Putamen (tissue), 1 donor: Measurements from ENCODE around the gene A3GALT2.

Source experiments
- DNase-seq: peaks from one replicate; pipeline ENCODE4 v3.0.0-alpha.2; 2016; ENCODE audit warnings: low spot score

The A3GALT2 gene

DNA sequence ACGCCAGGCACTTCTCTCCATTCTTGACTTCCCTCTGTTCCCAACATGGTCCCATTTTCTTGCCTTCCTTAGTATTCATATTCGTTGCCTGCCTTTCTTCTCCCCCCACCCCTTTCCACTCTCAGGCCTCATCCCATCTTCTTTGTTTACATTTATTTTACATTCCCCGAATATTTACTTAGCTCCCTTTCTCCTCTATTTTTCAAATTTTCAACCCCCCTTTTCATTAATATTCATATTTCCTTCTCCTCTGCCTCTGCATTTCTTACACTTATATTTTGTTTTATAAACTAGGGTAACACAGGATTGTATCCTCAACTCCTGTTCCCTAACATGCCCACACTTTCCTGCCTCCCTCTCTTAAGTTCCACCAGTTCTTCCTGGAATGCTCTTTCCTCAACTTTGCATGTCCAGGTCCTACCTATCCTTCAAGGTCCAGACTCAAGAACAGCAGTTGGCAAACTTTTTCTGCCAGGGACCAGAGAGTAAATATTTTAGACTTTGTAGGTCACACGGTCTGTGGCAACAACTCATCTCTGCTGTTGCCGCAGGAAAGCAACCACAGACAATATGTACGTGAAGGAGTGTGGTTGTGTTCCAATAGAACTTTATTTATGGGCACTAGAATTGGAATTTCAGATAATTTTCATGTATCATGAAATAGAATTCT is 29.8 kb upstream of the A3GALT2 start:
- no peak for DNase-seq

DNA sequence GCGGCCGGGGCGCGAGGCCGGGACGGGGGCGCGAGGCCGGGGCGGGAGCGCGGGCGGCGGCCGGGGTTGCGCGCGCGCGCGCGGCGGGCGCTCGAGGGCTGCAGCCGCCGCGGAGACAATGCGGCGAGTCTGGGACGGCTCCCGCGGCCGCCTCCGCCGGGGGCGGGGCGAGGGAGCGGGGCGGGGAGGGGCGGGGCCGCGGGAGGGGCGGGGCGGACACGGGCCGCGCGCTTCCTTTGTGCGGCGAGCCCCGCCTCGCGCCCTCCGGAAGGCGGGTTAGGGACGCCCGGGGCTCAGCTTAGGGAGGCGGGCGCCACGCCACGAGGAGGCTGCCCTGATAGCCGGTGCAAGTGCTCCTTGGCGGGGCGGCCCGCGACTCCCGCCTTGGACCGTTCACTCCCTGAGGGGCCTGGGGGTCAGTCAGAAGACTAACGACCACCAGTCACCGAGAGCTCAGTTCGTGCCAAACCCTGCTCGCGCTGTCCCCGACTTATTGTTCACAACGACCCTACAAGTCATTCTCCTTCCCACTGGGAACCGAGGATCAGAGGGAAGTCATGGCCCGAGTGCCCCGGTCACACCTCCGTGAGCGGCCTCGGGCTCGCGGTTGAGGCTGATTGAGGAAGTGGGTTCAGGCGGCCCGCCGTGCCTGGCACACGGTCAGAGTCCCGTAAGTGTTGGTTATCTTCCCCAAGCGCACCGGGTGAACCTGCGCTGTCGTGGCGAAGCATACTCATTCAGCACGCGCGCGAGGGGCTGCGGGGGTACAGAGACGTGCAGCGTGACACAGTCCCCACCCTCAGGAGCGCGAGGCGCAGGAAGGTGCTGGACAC is 29.1 kb upstream of the A3GALT2 start:
- DNase-seq: peak; percentile 89

DNA sequence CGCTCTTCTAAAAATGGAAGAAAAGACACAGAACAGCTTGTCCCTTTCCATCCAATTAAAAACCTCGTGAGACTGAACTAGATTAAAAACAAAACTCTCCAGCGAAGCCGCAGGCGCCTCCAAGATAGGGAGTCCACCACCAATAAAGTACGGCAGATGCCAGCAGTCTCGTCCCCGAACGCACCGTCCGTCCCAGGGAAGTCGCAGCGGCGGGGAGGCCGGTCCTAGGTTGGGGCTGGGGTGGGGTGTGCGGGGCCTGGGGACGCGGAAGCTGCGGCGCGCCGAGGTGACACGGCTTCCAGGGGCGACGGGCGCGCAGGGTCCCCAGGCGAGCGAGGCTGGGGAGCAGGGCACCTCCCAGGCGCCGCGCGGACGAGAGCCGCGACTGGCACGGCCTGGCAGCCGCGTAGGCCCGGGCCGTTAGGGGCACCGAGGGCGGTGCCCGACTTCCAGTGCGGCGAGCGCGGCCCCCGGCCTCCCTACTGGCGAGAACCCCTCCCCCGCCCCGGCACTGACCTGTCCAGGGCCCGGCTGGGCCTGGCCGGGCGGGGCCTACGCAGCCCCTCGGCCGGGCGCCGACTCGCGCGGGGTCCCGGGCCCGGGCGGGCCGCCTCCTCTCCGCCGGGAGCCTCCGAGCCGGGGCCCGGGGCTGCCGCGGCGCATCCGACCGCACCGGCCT is 28.3 kb upstream of the A3GALT2 start:
- no peak for DNase-seq

DNA sequence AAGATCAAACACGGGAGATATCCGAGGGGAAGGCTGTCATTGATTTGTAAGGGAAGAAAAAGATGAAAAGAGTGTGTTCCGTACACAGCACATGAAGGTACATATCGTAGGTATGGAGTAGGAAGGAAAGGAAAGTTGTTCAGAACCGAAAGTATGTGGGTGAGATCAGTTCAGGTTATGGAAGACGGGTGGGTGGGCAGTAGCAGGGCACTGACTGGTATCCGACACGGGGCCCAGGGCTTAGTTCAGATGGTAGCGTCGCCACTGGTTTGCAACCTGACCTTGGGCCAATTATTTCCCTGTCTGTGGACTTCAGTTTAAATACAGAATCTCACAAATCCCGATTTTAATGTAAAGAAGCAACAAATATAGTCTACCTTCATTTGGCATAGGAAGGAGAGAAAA is 27.8 kb upstream of the A3GALT2 start:
- DNase-seq: no peak

DNA sequence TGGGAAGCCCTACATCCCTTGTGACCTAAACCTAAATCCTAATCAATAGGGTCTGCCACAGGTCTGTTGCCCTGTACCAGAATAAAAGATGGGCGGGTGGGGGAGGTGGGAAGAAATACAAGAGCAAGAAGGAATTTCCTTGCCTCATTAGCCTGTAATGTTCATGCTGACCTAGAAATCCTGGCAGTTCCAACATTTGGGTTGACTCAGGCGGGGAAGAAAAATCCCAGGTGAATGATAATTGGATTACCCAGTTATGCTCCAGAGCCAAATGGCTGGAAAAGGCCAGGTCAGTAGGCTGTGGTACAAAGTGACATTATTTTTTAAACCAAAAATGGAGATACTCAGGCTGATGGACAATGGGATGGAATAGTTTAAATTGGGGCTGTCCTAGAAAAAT is 27.3 kb upstream of the A3GALT2 start:
- no peak for DNase-seq

DNA sequence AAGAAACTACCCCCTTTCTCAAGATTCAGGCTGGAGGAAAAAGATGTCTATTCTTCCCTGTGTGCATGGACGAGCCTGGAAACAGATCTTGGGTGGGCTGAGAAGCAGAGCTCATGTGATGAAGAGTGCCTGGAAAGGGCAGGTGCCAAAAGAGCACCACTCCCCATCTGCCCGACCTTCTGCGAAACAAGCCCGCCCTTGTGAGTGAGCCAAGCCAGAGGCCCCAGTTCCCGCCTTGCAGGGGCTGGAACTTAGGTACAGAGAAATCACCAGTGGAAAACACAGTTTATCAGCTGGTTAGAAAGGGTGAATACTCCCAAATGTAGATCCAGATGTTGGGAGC is 26.7 kb upstream of the A3GALT2 start:
- DNase-seq: no peak

DNA sequence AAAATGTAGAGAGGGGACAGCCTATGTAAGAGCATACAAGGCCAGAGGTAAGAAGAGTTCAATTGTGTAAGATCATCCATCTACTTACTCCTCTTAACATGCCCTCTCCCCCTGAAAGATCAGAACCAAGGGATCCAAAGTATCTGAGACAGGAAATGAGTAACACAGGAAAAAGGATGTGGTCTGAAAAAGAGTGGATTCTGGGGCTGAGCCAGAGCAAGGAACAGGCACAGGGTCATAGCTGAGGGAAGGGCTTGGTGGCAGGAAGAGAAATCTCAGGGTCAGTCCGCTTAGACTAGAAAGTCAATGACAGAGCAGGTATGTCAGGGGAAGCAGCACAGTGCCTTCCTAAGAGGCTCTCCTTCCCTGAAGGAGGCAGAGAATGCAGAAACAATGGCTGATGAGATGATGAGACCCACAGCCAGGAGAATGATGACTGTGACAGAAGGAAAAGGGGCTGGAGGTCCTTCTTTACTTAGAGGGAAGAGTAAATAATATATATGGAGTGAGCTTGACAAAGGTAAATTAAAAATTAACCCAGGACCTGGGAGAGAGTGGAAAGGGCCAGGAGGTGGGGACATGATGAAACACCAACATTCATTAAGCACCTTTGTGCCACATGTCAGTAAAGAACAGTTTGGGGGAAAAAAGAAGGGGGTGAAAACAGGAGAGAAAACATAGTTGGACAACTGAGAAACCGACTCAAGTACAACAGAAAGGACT is 26.2 kb upstream of the A3GALT2 start:
- DNase-seq: no peak

DNA sequence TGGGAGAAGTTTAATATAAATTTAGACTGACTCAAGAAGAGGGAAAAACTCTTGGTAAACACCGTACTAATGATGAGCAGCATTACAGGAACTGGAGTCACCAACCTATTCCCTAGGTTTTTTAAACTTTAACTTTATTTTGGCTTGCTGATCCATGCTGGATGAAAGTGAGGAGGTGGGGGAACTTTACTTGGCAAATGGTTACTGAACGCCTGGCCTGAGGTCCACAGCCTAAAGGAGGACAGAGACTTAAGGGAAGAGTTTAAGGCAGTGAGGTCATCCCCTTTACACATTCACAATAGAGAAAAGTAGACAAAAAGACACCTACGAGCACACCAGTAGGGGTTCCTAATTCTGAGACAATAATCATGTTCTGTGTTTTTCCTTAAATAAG is 25.6 kb upstream of the A3GALT2 start:
- no peak for DNase-seq

DNA sequence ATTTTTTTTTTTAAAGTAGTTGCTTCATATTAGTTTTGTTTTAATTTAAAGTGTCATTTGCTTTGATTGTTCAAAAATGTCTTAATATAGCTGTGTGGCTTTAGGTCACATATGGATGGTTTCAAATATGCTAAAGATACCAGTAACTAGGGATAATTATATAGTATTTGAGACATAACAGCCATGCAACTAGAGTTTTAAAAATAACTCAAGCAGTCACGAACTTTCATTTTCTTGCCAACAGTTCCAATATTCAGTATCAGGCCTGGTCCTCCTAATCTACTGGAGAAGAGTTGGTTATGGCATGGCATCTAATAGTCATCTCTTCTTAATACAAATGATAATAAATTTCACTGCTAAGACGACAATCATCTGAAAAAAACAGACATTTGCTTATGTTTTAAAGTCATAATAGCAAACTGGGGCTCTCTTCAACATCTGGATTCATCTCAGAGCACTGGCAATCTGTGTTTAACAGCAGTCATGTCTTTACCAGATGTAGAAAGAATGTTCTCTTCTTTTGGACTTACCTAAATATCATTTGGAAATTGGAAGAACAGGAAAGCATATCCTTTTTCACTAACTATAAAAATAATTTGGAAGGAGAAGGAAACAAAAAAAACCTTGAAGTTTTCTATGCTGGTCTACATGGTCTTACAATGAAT is 24.1 kb upstream of the A3GALT2 start:
- no peak for DNase-seq

DNA sequence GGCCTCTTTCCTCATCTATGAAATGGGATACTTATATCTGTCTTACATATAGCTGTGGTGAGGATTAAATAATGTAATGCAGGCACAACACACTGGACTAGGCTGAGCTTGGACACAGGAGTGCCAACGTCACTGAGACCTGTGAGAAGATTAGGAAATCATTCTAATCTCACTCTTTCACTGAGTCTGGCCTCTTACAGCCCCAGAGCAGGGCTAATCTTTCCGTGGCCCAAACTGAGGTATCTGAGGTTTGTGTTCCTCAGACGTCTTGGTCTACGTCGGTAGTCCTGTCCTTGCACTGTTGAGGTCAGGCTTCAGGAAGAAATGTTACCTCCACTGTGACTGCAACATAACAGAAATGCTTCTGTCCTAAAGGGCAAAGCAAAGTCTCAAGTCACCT is 22.6 kb upstream of the A3GALT2 start:
- DNase-seq: no peak

DNA sequence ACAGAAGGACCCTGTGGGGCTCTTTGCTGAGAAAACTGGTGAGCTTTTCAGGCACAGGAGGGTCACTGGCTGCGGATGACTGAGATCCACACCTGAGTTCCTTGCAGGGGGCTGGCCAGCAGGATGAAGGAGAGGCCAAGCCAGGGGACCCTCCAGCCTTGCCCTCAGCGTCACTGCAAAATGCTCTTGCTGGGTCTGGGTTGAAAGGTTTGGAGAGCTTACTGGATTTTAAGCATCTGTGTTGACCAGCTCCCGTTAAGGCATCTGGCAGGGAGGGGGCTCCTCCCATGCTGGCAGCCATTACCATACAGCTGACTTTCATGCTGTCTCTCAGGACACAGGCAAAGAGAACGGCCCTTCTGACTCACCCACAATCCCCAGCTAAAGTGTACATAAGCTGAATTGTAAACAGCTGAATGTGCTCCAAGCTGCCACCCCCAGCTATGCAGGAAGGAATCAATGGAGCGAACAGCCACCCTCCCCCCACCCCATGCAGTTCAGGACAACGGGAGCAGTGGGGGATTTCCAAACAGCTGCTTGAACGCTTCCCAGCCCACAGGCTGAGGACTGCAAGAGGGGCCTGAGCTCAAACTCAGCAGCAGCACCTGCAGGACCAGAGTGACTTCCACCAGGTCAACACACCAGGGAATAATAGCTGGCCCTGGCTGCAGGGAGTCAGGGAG is 21.3 kb upstream of the A3GALT2 start:
- peak; percentile 81 for DNase-seq

DNA sequence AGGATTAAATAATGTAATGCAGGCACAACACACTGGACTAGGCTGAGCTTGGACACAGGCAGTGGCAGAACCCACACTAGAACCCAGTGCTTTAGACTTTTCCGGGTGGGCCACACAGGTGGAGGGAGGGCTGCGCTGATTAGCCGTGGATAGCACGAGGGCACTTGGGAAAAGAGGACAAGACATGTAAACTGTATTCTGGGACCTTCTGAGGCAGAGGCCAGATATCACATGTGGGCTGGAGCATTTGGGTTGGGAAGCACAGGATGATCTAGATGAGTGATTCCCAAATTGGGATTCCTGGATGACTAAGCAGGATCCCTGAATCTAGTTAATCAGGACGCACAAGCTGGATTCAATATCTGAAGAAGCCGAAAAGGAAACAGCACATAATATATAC is 20.3 kb upstream of the A3GALT2 start:
- DNase-seq: no peak

DNA sequence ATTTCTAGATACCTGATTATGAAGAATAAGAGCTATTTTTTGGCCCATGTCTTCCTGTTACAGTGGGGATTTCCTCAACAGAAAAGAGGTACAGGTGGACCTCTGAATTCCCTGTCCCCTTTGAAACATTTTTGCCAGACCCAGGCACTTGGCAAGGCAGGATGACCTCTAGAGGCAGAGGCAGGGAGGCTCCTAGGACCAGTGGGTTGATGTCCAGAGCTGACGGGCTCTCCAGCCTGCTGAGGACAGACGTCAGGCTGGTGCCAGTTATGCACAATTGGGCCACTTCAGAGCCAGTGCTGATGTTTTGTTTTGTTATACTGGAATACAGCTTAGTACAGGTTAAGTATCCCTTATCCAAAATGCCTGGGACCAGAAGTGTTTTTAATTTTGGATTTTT is 18.5 kb upstream of the A3GALT2 start:
- no peak for DNase-seq

DNA sequence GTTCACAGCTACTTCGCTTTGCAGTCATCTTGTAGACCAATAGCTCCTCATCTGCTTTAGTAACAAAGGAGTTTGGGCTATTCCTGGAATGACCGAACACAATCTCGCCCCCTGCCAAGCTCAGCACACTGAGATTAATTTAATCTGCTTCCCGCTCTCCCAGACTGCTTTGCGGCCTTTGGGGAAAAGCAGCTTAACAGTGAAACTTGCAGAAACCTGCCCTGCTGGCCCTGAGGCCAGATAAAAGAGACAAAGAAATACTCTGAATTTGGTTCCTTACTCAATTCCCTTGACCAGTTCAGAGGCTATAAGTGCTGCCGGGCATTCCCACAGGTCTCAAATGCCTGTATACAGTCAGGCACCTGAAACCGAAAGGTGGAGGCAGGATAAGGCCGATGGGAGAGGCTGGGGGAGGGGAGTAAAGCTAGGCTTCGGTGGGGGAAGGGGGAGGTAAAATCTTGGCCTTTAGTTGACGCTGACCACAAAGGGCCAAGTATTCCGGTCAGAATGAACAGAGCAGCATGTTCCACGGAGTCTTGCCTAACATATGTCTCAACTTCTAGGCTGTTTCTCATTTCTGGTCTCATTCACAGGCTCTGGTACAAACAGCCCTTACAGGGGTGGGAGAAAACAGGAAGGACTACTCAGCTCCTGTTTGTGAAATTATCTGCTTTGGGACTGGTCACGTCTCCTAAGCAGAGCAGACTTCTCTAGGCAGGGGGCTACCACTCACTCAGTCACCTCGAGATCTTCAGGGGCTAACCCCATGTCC is 17.7 kb upstream of the A3GALT2 start:
- no peak for DNase-seq

DNA sequence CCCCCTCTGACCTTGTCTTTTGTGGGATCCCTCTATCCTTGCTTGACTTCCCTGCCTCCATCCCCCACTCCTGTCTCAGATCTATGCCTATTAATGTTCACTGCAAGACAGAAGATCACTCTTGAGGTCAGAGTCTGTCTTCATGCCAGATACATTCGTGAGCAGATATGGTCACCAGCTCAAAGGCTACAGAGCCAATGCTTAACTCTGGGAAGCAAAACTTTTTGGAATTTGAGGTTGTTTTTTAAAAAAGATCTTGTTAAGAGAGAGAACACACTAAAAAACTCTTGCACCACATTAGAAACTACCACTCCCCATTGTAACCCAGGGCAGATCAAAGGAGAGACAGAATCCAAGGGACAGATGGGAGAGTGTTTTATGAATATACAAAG is 17.1 kb upstream of the A3GALT2 start:
- no peak for DNase-seq

DNA sequence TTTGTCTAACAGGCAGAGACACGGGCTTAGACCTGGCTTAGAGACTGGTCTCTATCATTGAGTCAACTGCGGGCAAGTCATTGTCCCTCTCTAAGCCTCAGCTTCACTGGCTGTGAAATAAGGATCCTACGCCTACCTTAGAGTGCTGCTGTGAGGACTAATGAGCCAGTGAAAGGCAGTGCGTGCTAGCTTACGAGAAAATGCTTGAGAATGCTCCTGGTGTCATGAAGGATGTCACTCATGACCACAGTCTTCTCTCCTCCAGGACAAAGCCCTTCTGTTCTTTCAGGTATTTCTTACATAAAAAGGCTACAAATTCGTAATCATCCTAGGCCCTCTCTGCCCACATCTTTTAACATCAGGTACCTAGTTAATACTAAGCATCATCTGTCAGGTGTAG is 16.5 kb upstream of the A3GALT2 start:
- no peak for DNase-seq

DNA sequence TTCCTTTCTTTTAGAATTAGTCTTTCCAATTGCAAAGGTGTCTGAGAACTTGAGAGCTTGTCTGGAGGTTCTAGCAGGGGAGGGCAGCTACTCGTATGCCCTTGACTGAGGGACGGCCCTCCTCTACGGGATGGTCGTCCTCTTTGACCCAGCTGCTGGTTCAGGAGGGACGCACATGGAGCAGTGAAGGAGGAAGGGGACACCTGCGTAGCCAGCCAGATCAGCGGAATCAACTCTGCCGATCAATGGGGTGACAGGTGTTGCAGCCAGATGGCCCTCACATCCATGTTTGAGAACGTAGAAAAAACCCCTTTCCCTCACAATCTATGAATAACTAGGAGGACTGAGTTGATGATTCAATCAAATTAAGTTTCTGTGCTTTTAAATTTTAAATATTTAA is 15.7 kb upstream of the A3GALT2 start:
- no peak for DNase-seq

DNA sequence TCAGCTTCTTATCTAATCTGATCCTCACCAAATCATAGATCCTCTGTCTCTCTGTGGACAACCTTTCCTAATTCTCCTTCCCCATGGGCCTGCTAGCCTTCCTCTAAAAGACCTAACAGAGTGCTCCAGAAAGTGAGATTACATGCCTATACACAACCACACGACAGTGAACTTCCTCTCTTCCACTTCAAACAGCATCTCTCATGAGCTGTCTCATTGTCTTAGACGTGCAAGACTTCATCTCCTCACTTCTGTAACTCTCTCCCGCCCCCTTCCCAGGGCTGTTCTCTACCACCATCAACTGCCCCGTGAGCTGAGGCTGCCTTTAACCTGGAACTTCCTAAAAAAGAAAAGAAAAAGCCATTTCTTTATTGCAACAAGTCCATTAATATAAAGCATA is 14.1 kb upstream of the A3GALT2 start:
- DNase-seq: no peak

DNA sequence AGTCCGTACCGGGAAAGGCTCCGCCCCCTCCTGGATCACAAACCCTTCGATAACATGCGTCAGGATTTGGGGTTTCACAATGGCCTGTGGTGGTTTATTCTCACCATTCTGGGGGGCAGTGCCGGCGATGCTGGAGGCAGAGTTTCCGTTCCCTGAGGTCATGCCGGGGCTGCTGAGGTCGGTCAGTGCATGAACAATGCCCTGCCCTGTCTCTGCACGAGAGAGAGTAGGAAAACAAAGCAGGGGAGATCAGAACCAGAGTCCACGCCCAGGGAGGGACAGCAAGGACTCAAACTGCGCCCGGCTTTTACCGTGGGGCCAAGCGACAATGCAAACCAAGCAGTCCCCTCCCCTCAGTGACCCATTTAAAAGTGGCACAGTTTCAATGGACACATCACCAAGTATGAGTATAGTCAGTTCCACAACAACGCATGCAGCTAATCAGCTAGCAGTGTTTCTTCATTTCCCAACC is 13.2 kb upstream of the A3GALT2 start:
- DNase-seq: no peak

DNA sequence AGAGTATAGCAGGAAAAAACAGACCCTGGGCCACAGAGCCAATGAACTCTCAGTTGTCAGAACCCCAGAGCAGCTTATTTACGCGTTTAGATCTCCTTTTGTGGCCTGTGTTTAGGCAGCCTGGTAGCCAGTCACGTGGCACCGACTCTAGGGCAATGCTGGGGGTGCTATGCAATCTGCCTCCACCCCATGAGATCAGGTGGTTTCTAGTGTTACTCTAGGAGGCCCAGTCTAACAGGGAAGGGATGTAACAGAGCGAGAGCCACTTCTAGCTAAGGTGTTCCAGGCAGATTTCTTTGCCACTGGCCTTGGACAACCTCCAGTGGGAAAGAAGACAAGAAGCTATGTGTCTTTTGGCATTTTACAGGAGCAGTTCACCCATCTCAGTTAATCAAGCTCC is 12.0 kb upstream of the A3GALT2 start:
- no peak for DNase-seq

DNA sequence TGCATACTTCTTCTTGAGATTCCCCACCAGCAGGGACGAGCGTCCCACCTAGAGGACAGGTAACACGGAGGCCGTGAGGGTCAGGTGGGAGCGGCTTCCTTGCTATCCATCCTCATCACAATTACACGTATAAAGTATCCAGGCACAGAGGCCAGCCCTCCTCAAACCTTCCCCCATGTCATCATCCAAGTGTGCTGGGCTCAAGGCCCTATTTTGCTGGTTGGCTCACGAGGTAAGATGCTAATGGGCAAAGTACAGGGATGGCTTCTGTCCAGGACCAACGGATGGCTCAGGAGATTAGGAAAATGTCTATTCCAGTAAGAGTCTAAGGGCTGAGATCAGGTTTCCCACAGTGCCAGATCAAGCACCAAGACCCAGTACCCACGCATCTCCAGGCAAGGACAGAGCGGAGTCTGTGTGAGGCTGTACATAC is 11.5 kb upstream of the A3GALT2 start:
- DNase-seq: no peak
